Right atrium auricular region (tissue), 2 donors: ENCODE measurements around the gene TRIM63. TPM values are rescaled to one million over a fixed set of nuclear protein-coding genes. Genes with fewer than 3 reads are reported as not detected.

Experiments used
- DNase-seq: peaks from one replicate; pipeline ENCODE4 v3.0.0-alpha.2; 2019; ENCODE audit warnings: low spot score
- H3K27ac ChIP-seq, 2 donors: fragments of 200-600 bp; sonication (generic); 1 replicate in 1 of 2; 2 replicates in 1 of 2; pipeline ENCODE4 v1.5.1; 2016 to 2019
- H3K27me3 ChIP-seq, 2 donors: fragments of 200-600 bp; sonication (generic); one replicate each; pipeline versions ENCODE4 v1.5.1 to v1.6.0; 2017 to 2019
- H3K36me3 ChIP-seq: fragments of 200-600 bp; sonication (generic); one replicate; pipeline ENCODE4 v1.5.1; 2016
- H3K4me1 ChIP-seq, 2 donors: fragments of 200-600 bp; sonication (generic); one replicate each; pipeline versions ENCODE4 v1.5.1 to v1.6.0; 2017 to 2019
- H3K4me3 ChIP-seq, 2 donors: fragments of 200-600 bp; sonication (generic); 1 replicate in 1 of 2; 2 replicates in 1 of 2; pipeline ENCODE4 v1.5.1; 2017 to 2019; ENCODE audit warnings: mild to moderate bottlenecking in 1 of 2, moderate library complexity in 1 of 2
- H3K9me3 ChIP-seq, 2 donors: fragments of 200-600 bp; sonication (generic); one replicate each; pipeline ENCODE4 v1.5.1; 2019
- total RNA-seq, 2 donors: library from RNA; depleted of rRNA; stranded (reverse); fragments of >200 nt; gene quantifications; one replicate each; pipeline ENCODE4 v1.1.0, GENCODE V29; 2016
- TF ChIP-seq, protein P1 (sequence below), 2 donors: fragments of 200-600 bp; sonication (generic); IDR thresholded peaks; one replicate each; pipeline ENCODE4 v1.5.1; 2019; ENCODE audit warnings: antibody characterized with exemption in 2 of 2

TRIM63 gene
- total RNA-seq, 2 donors from 2014 or later = 118 to 151 TPM

DNA sequence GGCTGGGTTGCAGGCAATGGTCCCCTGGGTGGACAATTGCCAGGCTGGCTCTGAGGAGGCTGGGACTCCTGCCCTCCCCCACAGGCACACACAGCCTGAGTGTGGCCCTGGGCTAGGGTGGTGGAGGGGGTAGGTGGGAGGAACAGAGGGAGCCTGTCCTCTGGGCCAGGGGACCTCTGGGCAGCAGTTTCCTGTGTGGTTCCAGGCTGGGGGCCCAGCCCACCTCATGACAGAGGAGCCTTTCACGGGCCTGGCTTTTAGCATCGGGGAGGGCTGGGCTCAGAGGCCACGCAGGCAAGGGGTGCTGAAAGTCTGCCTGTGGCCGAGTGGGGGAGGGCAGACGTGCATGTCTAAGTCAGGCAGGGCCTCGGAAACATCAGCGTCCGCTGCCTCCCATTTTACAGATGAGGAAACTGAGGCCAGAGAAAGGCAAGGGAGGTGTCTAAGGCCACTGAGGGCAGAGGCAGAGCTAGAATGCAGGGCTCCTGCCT is 38.9 kb downstream of the TRIM63 start:
- Histone ChIP-seq H3K4me1 (peaks cover 0 to 4% of the 10 kb centered on the region in 2 donors), H3K27me3 (no peaks in the 10 kb centered on the region), H3K9me3 (no peaks in the 10 kb centered on the region), H3K27ac (no peak overlapping the region), H3K36me3 (no peaks in the 10 kb centered on the region), H3K4me3 (no peak overlapping the region)
- DNase-seq = no peak
- TF ChIP-seq, protein P1, sequence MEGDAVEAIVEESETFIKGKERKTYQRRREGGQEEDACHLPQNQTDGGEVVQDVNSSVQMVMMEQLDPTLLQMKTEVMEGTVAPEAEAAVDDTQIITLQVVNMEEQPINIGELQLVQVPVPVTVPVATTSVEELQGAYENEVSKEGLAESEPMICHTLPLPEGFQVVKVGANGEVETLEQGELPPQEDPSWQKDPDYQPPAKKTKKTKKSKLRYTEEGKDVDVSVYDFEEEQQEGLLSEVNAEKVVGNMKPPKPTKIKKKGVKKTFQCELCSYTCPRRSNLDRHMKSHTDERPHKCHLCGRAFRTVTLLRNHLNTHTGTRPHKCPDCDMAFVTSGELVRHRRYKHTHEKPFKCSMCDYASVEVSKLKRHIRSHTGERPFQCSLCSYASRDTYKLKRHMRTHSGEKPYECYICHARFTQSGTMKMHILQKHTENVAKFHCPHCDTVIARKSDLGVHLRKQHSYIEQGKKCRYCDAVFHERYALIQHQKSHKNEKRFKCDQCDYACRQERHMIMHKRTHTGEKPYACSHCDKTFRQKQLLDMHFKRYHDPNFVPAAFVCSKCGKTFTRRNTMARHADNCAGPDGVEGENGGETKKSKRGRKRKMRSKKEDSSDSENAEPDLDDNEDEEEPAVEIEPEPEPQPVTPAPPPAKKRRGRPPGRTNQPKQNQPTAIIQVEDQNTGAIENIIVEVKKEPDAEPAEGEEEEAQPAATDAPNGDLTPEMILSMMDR (IDR thresholded peaks at IDR 0.05) = no peak

DNA sequence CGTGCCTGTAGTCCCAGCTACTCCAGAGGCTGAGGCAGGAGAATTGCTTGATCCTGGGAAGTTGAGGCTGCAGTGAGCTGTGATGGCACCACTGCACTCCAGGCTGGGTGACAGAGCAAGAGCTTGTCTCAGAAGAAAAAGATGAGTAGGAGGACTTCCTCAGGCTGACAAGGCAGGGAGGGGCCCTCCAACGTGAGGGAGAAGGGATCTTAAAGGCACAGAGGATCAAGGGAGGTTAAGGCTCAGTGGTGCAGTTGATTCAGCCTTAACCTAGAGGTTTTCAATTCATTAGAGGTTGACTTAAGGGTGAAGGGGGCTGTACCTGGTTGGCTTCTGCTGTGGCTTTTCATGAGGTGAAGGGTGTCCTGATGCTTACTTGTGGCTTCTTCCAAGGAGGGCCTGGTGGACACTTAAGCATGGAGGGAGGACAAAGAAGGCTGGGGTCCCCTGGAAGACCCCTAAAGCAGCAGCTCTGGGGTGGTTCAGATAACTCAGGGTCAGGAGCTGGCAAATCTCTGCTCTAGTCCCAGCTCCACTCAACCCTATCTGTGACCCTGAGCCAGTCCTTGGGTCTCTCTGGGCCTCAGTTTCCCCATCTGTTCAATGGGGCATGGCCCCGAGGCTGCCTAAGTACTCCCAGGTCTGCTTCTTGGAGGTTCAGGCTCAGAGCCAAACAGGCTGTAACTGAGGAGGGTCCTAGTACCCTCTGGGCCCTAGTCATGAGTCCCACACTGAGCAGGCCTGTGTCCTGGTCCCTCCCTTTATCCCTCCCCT is 39.5 kb downstream of the TRIM63 start:
- Histone ChIP-seq H3K4me3 (no peak overlapping the region), H3K27ac (no peak overlapping the region), H3K4me1 (peaks cover 0 to 10% of the 10 kb centered on the region in 2 donors), H3K27me3 (no peaks in the 10 kb centered on the region), H3K9me3 (no peaks in the 10 kb centered on the region), H3K36me3 (no peaks in the 10 kb centered on the region)
- TF ChIP-seq, protein P1 (IDR thresholded peaks at IDR 0.05) = no peak
- DNase-seq = no peak

DNA sequence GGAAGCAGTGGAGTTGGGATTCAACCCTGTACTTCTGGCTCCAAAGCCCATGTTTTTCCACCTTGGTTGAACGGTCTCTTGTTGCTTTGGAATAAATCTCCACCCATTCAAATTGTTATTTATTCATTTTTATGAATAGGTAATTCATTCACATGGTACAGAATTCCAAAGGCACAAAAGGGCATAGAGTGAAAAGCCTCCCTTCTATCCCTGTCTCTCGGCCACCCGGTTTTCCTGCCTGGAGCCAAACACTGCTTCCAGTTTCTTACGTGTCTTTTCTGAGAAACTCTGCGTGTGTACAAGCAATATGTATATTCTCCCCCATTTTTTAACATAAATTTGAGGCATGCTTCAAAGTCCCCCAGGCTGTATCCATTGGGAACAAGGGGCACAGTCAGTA is 41.9 kb downstream of the TRIM63 start:
- H3K36me3 ChIP-seq = no peaks in the 10 kb centered on the region
- peaks cover 0 to 34% of the 10 kb centered on the region in 2 donors for H3K4me1 ChIP-seq
- DNase-seq = no peak
- no peaks in the 10 kb centered on the region for H3K9me3 ChIP-seq
- no peak overlapping the region for H3K4me3 ChIP-seq
- TF ChIP-seq, protein P1 (IDR thresholded peaks at IDR 0.05) = no peak
- no peaks in the 10 kb centered on the region for H3K27me3 ChIP-seq
- no peak overlapping the region for H3K27ac ChIP-seq

DNA sequence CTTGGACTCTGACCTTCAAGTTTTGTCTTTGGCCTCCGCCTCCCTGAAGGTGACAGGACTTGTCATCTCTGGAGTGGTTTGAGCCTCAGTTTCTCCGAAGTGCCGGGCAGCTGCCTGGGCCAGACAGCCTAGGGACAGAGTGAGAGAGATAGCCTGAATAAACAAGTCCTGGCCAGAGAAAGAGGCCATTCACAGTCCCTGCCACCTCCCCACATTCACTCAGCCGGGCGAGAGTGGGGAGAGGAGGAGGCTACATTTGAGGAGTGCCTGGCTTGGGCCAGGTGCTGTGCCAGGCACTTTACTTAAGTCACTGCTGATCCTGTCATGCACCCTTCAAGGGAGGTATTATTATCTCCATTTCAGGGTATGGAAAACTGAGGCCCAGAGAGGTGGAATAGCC is 42.4 kb downstream of the TRIM63 start:
- no peak overlapping the region for H3K27ac ChIP-seq
- no peaks in the 10 kb centered on the region for H3K36me3 ChIP-seq
- no peaks in the 10 kb centered on the region for H3K27me3 ChIP-seq
- DNase-seq = no peak
- H3K9me3 ChIP-seq = no peaks in the 10 kb centered on the region
- no peak overlapping the region for H3K4me3 ChIP-seq
- TF ChIP-seq, protein P1 (IDR thresholded peaks at IDR 0.05) = no peak
- peaks cover 0 to 38% of the 10 kb centered on the region in 2 donors for H3K4me1 ChIP-seq

DNA sequence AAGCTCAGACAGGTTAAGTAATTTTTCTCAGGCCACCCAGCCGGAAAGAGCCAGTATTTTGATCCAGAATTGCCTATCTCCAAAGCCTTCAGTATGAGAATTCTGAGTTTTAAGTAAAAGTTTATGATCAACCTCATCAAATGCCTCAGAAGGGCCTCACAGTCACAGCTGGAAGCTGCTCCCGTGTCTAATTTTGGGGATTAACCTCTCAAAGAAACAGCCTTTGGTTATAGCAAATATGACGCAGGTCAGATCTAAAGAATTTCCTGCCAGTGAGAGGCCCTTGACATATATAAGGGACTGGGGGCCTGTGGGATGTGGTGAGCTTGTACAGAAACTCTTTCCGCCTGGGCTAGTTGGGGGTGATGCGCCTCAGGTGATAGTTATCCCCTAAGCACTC is 43.6 kb downstream of the TRIM63 start:
- peaks cover 0 to 45% of the 10 kb centered on the region in 2 donors for H3K4me1 ChIP-seq
- H3K27ac ChIP-seq = no peak overlapping the region
- no peaks in the 10 kb centered on the region for H3K27me3 ChIP-seq
- no peak for DNase-seq
- no peaks in the 10 kb centered on the region for H3K36me3 ChIP-seq
- no peak overlapping the region for H3K4me3 ChIP-seq
- TF ChIP-seq, protein P1 (IDR thresholded peaks at IDR 0.05) = no peak
- H3K9me3 ChIP-seq = no peaks in the 10 kb centered on the region
